Measurements from ENCODE around the gene FRS3.

Gene FRS3

GRCh38 chr6:41789390-41789724, 9.7 kb upstream of the FRS3 start:
- no peak for DNase-seq

DNA sequence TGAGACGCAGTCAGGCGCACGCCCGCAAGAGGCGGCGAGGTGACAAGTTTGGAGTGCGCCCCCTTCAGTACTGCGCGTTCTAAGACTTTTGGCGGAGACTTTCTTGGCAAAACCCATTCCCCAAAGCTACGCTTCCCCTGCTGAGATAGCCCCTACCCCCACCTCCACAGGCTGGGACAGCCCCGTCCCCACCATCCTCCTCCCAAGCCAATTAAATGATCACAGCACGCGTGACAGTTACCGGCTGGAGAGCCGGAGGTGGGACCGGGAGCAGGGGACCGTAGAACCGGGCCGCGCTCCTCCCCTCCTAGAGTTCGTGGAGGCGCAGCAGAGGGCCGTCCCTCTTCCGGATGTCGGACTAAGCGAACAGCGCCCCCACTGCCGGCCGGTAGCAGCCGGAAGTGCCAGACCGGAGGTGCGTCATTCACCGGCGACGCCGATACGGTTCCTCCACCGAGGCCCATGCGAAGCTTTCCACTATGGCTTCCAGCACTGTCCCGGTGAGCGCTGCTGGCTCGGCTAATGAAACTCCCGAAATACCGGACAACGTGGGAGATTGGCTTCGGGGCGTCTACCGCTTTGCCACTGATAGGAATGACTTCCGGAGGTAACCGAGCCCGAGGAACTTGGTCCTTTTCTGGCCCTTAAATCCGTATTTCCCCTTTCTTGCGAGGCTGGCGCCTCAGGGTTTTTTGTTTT, 7.7 kb upstream of the FRS3 start, which contains the start of gene TOMM6:
TSS of gene TOMM6 (plus strand) at position 476 of the 699 bp plus-strand sequence. CDS start at position 480, 4 bp downstream.
- DNase-seq: peak; percentile 95

- DNase-seq: peak; percentile 91
Measured at GRCh38 chr6:41786451-41787218, 6.9 kb upstream of the FRS3 start.

GRCh38 chr6:41785689-41786450, 6.2 kb upstream of the FRS3 start:
- DNase-seq: no peak

DNA sequence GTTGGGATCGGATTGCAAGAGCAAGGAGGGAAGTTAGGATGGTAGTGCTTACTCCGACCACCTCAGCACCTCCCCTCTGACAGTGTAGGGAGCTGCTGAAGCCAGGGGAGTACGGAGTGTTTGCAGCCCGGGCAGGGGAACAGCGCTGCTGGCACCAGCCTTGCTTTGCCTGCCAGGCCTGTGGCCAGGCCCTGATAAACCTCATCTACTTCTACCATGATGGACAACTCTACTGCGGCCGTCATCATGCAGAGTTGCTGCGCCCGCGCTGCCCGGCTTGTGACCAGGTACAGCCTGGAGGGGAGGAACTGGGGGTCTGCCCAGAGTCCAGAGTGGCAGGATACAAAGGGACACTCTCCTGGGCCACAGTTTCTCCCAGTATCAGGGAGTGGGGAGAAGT, 5.6 kb upstream of the FRS3 start:
- no peak for DNase-seq

- DNase-seq: no peak
Measured at GRCh38 chr6:41784581-41785171, 5.0 kb upstream of the FRS3 start.

DNA sequence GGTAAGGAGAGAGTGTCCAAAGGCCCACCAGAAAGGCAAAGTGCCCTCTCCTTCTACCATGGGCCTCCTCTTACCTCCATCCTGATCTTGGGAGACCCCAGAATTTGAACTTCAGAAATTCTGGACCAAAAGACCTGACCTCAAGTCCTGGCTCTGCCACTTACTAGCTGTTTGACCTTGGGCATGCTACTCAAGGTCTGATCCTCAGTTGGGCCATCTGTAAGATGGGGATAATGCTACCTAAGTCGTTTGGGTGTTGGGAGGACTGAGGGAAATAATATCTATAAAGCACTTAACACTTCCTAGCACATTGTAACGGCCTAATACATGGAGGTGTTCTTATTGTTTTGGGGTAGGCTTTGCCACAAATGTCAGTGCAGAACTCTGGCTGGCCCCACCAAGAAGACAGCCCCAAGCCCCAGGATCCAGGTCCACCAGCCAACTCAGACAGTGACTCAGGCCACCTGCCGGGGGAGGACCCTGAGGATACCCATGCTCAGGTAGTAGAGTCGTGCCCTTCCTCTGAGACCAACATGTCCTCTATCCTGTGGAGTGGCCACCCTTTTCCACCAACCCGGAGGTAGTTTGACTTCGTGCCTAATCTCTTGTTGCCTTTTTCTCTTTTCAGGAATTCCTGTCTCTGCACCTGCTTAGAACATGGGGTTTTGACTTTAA, 3.5 kb upstream of the FRS3 start:
- DNase-seq: no peak

GRCh38 chr6:41781366-41781730, 1.6 kb upstream of the FRS3 start:
- DNase-seq: no peak

- no peak for DNase-seq
Measured at GRCh38 chr6:41780551-41781365, 1.1 kb upstream of the FRS3 start, which contains the start of gene PRICKLE4. TSS of gene PRICKLE4 (plus strand) at chr6:41780782. CDS start at chr6:41783474, 2,692 bp downstream.

DNA sequence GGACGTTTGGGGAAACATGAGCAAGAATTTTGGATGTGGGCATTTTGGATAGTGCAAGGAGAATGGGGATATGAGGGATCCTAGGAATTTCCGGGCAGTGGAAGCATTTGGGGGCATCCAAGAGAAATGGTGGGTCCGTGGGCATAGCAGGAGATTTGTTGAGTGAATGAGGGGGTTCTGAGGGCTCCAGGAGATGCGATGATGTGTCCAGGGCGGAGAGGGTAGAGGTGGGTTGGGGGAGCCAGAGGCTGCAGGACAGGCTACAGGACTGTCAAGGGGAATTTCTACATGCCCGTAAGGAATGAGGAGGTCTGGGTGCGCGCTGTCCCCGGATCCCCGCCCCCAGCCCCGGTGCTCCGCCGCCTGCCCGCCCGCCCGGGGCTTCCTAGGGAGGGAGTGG, 364 bp downstream of the FRS3 start:
- no peak for DNase-seq

DNA sequence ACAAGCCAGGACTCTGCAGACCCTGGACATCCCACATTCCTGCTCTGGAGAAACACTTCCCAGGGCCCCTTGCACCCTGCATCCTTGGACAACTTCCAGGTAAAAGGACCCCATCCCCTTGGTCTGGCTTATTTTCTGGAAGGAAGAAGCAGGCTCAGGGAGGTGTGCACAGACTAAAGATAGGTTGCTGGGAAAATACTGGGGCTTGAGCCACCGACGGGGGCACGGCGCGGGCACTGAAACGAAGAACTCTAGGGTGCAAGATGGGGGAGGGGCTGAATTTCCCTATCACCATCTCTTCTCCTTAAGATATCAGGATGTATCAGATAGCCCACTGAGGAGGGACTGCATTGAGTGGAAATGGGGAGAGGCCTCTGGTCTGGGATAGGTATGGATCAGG, 805 bp downstream of the FRS3 start:
- no peak for DNase-seq

DNA sequence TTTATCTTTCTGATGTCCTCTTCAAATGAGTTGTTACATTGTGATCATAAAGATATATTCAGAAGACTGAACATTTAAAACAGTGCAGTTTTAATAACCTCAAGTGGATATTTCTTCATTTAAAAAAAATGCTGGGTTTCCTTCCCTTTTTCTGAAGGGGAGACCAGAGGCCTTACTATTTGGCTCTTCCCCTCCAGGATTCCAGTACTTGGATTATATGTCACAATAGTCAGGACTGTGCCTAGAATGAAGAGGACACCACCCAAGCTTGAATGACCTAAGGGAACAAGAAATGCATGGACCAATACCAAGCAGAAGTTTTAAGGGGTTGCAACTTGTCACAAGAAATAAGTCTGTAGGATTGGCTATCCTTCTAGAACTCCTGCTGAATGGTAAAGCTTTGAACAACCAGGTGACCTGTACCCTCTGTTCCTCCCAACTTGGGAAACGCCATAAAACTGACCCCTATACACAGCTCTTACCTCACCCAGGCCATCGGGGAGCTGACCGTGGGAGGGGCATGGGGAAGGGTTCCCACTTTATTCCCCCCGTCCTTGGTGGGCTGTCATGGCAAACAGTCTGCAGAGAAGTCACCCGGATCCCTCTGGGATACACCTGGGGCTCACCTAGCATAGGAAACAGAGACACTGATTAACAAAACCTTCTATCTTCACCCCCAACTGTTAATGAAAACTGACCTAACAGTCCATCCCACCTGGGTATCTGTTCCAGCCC, 2.0 kb downstream of the FRS3 start:
- no peak for DNase-seq

GRCh38 chr6:41775293-41775882, 4.3 kb downstream of the FRS3 start:
- DNase-seq: no peak

GRCh38 chr6:41774841-41775240, 4.9 kb downstream of the FRS3 start:
- DNase-seq: no peak

- no peak for DNase-seq
Measured at GRCh38 chr6:41771058-41771983, 8.4 kb downstream of the FRS3 start.

- DNase-seq: no peak
Measured at GRCh38 chr6:41770381-41771057, 9.2 kb downstream of the FRS3 start.

- DNase-seq: no peak
Measured at GRCh38 chr6:41769376-41769775, 10.3 kb downstream of the FRS3 start.

GRCh38 chr6:41768545-41769308, 11.0 kb downstream of the FRS3 start:
- DNase-seq: no peak
